LNCAP (cell line): ENCODE results near the gene OXCT1.

Experiments used
- CTCF ChIP-seq: fragments of 450-650 bp; IDR thresholded peaks from 2 replicates; pipeline ENCODE4 v1.5.1; 2017; ENCODE audit warnings: mild to moderate bottlenecking

The OXCT1 gene

GRCh38 chr5:41893074-41893851 is 23.0 kb upstream of the OXCT1 start:
- TF ChIP-seq CTCF = no peak

DNA sequence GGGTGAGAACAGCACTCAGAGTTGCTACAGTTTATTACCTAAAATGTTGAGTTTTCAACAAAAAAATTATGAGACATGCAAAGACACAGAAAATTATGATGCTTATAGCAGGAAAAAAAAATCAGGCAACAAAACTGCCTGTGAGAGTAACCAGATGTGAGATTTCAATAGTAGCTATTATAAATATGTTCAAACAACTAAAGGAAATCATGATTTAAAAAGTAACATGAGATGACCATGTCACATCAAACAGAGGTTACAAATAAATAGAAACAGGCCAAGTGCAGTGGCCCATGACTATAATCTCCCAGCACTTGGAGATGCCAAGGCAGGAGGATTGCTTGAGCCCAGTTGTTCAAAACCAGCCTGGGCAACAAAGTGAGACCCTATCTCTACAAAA is 21.8 kb upstream of the OXCT1 start:
- TF ChIP-seq CTCF = no peak

DNA sequence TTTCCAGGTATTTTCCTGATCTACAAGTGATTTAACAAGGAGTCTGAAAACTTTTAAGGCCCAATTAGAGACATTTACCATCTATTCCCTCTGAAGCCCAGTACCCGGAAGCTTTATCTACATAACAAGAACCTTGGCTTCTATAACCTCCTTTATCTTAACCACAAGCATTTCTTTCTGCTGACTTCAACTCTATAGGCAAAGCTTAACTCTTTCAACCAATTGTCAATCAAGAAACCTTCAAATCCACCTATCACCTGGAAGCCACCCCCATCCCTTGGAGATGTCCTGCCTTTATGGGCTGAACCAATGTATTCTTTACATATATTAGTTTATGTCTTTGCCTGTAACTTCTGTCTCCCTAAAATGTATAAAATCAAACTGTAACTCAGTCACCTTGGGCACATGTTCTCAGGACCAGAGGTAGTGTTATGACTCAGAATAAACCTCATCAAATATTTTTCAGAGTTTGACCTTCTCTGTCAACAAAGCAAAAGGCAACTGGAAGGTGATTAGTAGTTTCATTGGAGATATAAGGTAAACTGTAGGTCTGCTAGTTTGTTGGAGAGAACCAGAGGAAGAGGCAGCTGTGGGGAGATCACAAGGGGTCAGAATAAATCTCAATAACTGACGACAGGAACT is 21.0 kb upstream of the OXCT1 start:
- no peak for TF ChIP-seq CTCF

- no peak for TF ChIP-seq CTCF
Observed at GRCh38 chr5:41885286-41885685, 15.1 kb upstream of the OXCT1 start.

DNA sequence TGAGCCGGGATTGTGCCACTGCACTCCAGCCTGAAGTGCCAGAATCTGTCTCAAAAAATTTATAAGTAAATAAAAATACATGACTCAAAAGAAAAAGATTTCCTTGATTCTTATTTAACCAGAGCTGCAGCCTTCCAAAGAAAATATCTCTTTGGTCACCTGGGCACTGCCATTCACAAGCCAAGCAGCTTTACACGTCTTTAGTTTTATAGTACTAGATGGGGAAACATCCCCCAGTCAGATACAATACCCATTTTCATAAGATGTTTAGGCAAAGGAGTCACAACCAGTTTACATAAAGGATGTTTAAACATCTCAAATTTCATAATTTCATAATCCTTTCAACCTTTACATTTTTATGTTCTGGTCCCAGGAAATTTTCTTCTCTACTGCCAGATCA is 13.7 kb upstream of the OXCT1 start:
- no peak for TF ChIP-seq CTCF

DNA sequence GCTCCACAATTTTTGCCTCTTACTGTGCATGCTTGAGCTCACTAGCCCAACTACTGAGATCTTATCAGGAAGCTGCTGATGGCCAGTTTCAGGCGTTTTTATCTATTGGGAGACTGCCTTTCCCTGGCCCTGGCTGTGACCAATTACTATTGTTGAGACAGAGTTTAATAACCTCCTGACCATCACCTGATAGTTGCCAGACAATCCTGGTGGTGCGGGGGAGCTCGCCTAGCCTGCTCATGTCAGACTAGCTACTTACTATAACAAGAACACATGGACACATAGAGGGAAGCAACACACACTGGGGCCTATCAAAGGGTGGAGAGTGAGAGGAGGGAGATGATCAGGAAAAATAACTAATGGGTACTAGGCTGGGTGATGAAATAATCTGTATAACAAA is 13.0 kb upstream of the OXCT1 start:
- no peak for TF ChIP-seq CTCF

DNA sequence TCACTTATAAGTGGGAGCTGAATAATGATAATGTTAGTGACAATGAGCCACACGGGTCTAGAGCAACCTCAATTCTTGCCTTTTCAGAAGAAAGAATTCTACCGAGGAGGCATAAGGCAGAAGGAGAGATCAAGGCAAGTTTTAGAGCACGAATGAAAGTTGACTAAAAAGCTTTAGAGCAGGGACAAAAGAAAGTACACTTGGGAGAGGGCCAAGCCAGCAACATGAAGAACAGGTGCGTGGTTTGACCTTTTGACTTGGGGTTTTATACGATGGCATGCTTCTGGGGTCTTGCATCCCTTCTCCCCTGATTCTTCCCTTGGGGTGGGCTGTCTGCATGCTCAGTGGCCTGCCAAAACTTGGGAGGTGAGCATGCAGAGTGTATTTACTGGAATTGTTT is 12.5 kb upstream of the OXCT1 start:
- TF ChIP-seq CTCF = no peak
